NCI-H524 treated with DMSO at 0.1 percent for 48 hours (cell line): ENCODE data around the gene TIMM17A.

Experiments
- DNase-seq: peaks from one replicate; lab custom pipeline; 2025; lab: John Stamatoyannopoulos, UW

Gene TIMM17A

DNA sequence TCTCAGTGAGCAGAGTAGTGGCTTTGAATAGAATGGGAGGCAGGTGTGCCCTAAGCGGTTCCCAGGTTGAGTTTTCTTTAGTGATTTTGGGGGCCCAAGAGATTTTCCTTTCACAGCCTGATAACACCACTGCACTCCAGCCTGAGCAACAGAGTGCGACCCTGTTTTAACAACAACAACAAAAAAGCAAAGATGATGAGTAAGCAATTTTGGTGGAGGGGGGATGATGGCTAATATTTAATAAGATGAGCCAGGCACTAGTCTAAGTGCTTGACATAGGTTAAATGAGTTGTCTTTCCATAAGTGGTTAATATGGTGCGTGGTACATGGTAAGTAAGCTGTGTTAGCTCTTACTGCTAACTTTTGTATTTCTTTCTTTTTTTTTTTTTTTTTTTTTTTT lies 29.1 kb downstream of the TIMM17A start:
- no peak for DNase-seq

GRCh38 chr1:201985355-201985754 lies 30.1 kb downstream of the TIMM17A start:
- DNase-seq: no peak

DNA sequence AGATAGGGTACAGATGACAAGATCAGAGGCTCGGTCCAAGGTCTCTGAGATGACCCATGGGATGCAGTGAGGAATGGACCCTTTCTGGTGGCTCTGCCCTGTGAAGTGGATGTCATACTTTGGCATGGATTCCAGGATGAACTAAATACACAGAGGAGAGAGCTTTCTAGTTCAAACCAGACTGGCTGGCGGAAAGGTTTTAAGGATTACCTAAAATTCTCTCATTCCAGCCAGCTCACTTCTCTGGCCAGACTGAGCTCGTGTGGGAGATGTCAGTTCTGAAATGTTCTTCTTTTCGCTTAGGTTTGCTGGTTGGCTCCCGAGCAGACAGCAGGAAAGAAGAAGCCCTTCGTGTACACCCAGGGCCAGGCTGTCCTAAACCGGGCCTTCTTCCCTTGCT lies 33.3 kb downstream of the TIMM17A start:
- no peak for DNase-seq

DNA sequence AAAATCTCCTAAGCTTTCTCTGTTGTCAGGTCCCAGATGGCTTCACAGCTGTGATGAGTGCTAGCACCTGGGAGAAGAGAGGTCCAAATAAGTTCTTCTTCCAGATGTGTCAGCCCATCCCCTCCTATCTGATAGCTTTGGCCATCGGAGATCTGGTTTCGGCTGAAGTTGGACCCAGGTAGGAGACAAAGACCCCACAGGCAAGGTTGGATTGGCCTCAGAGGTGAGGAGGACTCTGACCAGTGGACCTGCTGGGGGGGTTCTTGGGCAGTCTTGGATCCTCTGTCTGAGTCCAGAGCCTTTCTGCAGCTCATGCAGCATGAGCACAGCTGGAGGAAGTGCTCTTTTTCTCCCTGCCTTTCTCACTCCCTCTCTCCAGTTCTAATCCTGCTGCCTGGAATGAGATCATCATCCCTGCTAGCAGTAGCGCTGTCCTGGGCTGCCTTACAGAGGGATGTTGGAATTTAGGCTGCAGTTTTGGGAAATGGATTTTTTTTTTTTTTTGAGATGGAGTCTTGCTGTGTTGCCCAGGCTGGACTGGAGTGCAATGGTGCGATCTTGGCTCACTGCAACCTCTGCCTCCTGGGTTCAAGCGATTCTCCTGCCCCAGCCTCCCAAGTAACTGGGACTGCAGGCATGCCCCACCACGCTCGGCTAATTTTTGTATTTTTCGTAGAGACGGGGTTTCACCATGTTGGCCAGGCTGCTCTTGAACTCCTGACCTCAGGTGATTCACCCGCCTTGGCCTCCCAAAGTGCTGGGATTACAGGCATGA lies 34.2 kb downstream of the TIMM17A start:
- DNase-seq: no peak

DNA sequence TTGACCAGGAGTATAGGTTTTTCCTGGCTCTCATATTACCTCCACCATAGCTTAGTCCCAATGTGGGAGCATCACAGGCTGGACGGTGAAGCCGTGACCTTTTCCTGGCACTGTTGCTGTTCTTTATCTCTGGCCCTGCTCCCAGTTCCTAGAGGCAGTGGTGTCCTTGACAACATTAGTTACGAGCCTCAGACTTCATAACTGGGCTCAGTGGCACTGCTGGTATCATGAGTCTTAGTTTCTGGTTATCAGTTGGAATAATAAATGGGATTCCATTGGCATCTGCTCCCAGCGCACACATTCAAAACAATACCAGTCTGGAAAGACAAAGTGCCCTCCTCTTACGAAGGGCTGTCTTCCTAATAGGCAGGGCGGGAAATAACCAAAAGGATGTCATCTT lies 35.1 kb downstream of the TIMM17A start:
- no peak for DNase-seq

- DNase-seq: no peak
These were observed 44.4 kb downstream of the TIMM17A start for GRCh38 chr1:201999625-202000238.

DNA sequence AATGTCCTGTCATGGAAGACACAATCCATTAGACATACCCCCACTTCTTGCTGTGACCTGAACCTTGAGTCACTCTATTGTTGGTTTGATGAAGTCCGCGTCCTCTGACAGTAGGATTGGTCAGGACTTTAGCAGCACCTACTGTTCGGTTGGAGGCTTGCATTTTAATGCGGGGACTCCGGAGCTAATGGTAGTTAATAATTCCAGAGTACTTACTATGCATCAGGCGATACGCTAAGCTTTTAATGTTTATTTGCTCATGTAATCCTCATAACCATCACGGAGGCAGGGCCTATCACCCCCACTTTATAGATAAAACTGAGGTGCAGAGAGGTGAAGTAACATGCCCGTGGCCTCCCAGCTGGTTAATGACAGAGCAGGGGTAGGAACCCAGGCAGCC lies 47.2 kb downstream of the TIMM17A start:
- no peak for DNase-seq

DNA sequence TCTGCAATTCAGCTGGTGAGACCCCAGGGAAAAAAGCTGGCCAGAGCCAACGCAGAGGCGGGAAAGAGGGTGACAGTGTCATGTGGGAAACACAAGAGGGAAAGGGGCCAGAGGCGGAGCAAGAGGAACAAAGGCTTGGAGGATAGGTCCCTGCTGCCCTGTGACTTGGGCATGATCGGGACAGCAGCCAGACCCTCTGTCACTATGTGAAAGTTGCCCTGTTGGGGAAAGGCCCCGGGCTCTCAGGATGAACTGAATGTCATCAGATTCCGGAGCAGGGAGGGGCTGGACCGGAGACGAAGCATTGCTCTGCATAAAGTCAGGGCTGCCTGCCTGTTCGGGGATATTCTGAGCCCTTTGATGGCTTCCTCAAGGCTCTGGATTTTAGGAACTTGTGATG lies 49.4 kb downstream of the TIMM17A start:
- DNase-seq: no peak

DNA sequence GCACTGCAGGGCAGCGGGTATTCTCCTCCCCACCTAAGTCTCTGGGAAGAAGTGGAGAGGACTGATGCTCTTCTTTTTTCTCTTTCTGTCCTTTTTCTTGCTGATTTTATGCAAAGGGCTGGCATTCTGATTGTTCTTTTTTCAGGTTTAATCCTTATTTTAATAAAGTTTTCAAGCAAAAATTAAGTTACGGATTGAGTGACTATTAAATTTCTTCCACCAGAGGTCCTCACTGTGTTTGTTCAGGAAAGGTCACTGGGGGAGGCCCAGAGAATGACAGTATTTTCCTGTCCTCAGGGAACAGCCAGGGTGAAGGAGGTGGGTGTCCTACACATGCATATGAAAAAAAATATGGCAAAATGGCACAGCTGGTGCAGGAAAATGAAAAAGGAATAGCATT lies 50.7 kb downstream of the TIMM17A start:
- no peak for DNase-seq

- DNase-seq: no peak
These were observed 52.0 kb downstream of the TIMM17A start for GRCh38 chr1:202007304-202007703.

DNA sequence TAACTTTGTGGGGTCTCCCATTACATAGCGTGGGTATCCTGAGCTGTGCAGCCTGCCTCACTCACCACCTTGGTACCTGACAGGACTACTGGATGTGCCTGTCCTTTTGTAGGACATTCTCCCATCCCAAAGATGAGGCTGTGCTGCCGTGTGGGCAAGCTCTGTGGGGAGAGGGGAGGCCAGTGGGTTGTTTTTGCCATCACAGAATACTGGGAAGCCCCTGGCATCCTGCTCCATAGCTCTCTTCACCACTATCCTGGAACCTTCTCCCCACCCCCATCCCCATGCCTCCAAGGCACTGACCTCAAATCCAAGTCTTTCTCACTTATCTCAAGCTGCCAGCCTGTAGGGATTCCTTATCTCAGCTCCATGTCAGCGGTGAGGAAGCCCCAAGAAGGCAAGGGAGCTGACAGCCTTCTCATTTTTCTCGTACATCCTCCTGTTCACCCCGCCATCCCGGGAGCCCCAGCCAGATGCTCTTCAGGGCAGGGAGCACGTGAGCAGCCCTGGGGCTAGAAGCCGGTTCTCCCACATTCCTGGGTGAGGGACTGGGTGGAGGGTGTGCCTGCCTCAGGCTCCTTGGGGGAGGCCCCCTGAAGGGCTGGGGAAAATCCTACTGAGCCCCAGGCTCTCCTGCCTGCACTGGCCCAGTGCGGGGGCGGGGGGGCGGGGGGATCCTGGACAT lies 52.6 kb downstream of the TIMM17A start:
- DNase-seq: no peak

- DNase-seq: peak; percentile 22
These were observed 54.2 kb downstream of the TIMM17A start for GRCh38 chr1:202009326-202010179.

- DNase-seq: no peak
These were observed 55.1 kb downstream of the TIMM17A start, which contains the start of gene ELF3 for GRCh38 chr1:202010180-202011015. ELF3 (plus strand) TSS chr1:202010587; CDS start chr1:202011137, 550 bp downstream.

DNA sequence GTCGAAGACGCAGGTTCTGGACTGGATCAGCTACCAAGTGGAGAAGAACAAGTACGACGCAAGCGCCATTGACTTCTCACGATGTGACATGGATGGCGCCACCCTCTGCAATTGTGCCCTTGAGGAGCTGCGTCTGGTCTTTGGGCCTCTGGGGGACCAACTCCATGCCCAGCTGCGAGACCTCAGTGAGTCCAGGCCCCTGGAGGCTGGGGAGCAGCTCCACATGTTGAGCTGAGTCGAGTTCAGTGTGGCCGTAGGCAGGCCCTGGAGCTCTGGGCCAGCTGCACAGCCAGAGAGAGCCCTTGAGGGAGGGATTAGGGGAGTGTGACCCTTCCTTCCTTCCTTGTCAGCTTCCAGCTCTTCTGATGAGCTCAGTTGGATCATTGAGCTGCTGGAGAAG lies 56.7 kb downstream of the TIMM17A start:
- no peak for DNase-seq

- no peak for DNase-seq
These were observed 57.5 kb downstream of the TIMM17A start for GRCh38 chr1:202012544-202013478.

DNA sequence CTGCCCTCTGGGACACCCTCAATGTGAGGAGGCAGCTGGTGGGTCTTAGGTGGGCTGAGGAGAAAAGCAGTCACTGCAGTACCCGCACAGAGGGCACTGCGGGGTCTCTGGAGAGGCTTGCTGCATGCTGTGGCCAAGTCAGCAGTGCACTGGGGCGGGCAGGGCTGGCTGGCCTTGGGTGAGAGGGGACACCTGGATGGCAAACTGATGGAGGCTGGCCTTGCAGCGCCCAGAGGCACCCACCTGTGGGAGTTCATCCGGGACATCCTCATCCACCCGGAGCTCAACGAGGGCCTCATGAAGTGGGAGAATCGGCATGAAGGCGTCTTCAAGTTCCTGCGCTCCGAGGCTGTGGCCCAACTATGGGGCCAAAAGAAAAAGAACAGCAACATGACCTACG lies 58.3 kb downstream of the TIMM17A start:
- DNase-seq: no peak

DNA sequence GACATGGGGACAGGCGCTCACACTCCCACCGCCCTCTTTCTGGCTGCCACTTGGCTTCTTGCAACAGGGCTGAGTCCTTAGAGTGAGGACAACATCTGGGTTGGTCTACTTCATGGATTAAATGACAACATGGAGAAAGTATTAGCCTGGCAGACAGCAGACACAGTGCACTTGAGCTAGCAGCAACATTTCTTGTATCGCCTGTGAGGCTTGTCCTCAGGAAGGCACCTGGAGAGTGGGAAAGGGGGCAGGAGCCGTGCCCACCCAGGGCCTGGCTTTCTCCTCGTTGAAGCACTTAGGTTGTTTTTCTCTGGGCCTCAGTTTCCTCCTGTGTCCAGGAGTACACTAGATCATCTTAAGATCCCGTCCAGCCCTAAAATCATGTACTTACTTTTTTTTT lies 58.8 kb downstream of the TIMM17A start:
- no peak for DNase-seq

DNA sequence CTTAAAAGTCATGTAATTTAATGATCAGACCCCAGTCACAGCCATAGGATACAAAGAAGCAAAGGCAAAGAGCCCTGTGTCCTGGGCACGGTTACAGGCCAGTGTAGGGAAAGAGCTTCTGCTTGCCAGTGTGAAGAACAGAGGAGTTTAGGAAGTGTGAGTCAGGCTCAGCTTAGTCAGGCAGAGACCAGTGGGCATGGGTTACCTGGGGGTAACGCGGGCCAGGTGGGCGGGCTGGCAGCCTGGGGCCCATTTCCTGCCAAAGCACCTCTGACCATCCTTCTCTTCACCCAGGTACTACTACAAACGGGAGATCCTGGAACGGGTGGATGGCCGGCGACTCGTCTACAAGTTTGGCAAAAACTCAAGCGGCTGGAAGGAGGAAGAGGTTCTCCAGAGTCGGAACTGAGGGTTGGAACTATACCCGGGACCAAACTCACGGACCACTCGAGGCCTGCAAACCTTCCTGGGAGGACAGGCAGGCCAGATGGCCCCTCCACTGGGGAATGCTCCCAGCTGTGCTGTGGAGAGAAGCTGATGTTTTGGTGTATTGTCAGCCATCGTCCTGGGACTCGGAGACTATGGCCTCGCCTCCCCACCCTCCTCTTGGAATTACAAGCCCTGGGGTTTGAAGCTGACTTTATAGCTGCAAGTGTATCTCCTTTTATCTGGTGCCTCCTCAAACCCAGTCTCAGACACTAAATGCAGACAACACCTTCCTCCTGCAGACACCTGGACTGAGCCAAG lies 59.8 kb downstream of the TIMM17A start:
- DNase-seq: no peak

DNA sequence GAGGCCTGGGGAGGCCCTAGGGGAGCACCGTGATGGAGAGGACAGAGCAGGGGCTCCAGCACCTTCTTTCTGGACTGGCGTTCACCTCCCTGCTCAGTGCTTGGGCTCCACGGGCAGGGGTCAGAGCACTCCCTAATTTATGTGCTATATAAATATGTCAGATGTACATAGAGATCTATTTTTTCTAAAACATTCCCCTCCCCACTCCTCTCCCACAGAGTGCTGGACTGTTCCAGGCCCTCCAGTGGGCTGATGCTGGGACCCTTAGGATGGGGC lies 60.3 kb downstream of the TIMM17A start:
- no peak for DNase-seq
